Occipital lobe (tissue), 2 donors: ENCODE results near the gene AMN1. TPM values are rescaled to one million over a fixed set of nuclear protein-coding genes. Genes with fewer than 3 reads are reported as not detected.
"Not testable (repeated sequence)": the region's sequence is repeated elsewhere in the genome, so short reads cannot be mapped to it uniquely, and the experiment has no call there.

Experiments
- DNase-seq: peaks from one replicate; lab custom pipeline; 2025; lab: John Stamatoyannopoulos, UW
- total RNA-seq: library from RNA; depleted of rRNA; stranded (reverse); fragments of >200 nt; gene quantifications from one replicate; pipeline ENCODE4 v1.2.3, GENCODE V29; 2014

The AMN1 gene
- total RNA-seq: 94.1 TPM

DNA sequence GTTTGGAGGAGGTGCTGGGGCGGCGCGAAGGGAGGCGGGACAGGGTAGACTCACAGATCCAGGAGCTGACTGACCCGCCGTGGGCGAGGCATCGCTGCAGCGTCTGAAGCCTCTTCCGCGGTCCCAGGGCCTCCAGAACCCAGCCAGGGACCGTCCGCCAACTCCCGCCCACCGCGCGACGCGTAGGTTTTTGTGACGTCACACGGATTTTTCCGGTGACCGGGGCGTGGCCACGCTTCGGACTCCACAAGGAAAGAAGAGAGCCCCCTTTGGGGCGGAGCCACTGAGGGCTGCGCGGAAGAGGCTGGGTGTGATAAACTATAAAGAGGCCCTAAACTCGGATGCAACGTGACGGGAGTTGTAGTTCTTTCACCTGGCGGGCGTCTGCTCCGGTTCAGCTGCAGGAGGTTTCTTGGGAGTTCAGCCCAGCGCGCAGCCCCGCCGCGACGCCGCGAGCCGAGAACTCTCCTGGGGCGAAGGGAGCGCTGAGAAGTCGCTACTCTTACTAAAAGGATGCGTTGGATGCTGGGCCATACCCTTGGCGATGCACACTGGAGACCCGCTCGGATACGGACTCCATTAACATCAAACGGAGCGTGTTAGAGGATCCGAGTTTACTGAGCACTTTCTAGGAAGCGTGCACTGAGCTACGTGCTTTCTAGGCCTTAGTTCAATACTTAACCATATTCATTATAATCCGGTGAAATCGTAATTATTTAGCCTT, at the start of gene AMN1:
TSS of gene AMN1 (minus strand) at position 105 of the 724 bp plus-strand sequence. CDS start at position 92, 13 bp downstream.
- DNase-seq: peak; percentile 99

GRCh38 chr12:31773867-31774266, 45.0 kb upstream of the AMN1 start:
- DNase-seq: no peak

- no peak for DNase-seq
These were observed 44.5 kb upstream of the AMN1 start for GRCh38 chr12:31773223-31773750.

GRCh38 chr12:31772685-31773222, 43.9 kb upstream of the AMN1 start:
- DNase-seq: no peak

DNA sequence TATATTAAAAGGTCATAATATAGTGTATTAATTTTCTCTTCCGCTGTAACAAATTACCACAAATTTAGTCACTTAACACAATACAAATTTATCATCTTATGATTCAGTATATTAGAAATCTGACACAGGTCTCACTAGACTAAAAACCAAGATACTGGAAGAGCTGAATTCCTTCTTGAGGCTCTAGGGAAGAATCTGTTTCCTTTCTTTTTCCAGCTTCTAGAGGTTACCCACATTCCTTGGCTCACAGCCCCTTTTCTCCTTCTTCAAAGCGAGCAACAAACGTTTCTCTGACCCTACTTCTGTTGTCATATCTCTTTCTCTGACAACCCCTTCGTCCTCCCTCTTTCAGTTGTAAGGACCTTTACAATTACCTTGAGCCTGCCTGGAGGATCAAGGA, 43.4 kb upstream of the AMN1 start:
- no peak for DNase-seq

DNA sequence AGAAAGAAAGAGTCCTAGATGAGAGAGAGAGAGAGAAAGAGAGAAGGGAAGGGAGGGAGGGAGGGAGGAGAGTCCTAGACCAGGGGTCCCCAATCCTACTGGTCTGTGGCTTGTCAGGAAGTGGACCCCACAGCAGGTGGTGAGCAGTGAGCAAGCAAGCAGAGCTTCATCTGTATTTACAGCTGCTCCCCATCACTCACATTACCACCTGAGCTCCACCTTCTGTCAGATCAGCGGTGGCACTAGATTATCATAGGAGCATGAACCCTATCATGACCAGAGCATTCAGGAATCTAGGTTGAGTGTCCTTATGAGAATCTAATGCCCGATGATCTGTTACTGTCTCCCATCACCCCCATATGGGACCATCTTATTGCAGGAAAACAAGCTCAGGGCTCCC, 39.2 kb upstream of the AMN1 start:
- no peak for DNase-seq

DNA sequence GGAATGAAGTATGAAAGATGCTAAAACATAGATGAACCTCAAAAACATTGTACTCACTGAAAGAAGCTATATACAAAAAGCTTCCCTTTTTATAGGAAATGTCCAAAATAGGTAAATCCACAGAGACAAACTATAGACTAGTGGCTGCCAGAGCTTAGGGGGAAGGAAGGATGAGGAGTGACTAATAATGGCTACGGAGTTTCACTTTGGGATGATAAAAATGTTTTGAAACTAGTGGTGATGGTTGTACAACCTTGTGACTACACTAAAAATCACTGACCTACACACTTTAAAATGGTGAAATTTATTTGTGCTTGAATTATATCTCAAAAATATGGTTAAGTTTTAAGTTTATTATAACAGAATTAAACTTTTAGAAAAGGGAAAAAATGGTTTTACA, 37.1 kb upstream of the AMN1 start:
- DNase-seq: no peak

- DNase-seq: no peak
These were observed 31.0 kb upstream of the AMN1 start for GRCh38 chr12:31759632-31760459.

- not testable (repeated sequence) for DNase-seq
These were observed 29.5 kb upstream of the AMN1 start for GRCh38 chr12:31758297-31758696.

- DNase-seq: no peak
These were observed 28.2 kb upstream of the AMN1 start for GRCh38 chr12:31756977-31757420.

DNA sequence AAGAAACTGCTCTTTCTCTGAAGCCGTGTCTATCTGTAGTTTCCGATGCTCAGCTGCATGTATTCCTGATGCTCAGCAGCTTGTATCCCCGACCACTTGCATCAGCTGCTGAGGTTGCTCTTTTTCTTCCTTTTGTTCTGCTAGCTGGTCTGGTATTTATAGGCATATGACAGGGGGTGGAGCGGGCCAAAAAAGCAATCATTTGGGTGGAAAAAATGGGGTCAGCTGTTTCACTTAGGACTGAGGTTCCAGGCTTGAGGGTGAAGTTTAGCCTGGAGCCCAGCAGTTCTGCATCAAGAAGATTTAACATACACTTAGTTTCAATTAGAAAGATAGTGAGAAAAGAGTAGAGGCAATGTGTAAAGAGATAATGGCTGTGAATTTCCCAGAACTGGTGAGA, 23.6 kb upstream of the AMN1 start:
- peak; percentile 7 for DNase-seq

DNA sequence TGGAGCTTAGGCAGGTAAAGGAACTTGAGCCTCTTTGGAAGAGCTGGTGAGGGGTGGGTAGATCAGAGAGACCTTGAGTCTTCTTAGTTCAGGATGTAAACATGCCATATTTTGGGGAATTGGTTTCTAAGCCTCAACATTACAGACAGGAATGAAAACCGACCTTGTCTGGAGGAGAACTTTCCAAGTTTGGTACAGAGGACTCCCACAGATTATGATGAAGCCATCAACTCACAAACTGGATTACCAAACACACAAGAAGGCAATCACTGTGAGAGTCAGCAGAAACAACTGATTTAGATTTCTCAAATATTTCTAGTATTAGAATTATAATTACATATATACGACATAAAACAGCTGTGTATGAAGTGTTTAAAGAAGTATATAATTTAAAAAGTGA, 22.3 kb upstream of the AMN1 start:
- no peak for DNase-seq

- no peak for DNase-seq
These were observed 21.9 kb upstream of the AMN1 start for GRCh38 chr12:31750747-31751039.

DNA sequence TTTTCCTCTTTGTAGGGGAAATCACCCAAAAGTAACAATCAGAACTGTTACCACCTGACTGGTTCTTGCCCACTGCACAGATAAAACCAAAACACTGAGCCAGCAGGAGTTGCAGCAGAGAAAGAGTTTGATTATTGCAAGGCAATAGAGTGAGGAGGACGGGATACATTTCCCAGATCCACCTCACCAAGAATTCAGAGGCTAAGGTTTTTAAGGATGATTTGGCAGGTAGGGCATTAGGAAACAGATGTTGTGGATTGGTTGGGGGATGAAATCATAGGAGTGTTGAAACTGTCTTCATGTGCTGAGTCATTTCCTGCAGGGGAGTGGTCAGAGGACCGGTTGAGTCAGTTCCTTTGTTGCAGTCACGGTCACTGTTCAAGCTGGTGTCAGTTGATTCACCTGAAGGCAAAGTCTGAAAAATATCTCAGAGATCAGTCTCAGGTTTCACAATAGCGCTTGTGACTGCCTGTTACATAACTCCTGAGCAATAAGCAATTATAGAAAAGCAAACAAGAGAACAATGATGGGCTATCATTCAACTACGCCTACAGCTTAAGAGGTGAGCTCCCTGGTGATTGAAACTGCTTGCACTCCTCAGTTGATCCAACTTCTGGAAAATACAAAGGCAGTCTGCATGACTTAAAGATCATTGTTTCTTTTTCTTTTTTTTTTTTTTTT, 20.3 kb upstream of the AMN1 start:
- no peak for DNase-seq

DNA sequence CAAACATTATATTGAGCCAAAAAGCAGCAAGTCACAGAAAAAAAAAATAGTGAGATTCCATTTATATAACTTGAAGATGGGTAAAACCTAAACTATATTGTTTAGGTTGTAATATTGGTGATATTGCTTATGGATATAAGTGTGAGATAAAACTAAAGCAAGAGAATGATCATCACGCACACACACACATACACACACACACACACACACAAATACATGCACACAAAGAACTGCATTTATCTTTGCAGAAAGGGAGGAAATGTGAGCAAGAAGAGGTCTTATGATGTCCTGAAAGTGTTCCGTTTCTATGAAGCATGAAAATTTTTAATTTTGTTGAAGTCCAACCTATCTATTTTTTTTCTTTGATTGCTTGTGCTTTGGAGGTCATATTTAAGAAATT, 16.4 kb upstream of the AMN1 start:
- no peak for DNase-seq

GRCh38 chr12:31744363-31744762, 15.5 kb upstream of the AMN1 start:
- not testable (repeated sequence) for DNase-seq

DNA sequence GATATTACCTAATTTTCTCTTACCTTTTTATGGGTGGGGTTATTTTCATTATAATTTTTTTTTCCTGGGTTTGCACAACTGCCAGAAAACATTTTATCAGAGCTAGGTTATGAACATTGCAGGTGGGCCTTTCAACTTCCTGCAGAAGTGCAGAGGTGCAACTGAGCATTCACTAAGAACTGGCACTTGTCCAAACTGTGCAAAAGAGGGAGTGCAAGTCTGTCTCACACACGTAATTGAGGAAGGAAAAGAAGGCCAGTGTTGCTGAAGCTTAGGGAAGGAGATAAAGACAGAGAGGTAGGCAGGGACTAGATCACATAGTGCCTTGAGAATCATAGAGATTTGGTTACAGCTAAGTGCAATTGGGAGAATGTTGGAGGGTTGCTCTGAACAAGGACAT, 14.1 kb upstream of the AMN1 start:
- no peak for DNase-seq

DNA sequence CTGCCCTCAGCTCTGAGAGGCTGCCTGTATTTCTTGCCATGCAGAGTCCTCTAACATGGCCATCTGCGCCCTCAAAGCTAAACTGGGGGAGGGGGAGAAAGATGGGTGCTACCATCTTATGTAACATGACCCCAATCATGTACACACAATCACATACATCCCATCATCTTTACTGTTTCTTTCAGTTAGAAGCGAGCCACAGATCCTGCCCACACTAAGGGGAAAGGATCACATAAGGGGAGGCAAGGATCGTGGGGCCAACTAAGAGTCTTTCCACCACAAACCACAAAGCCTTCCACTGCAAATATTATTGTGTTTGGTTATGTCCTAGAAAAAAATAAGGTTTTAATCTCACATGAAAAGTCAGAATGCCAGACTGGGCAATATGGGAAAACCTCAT, 11.8 kb upstream of the AMN1 start:
- DNase-seq: no peak

DNA sequence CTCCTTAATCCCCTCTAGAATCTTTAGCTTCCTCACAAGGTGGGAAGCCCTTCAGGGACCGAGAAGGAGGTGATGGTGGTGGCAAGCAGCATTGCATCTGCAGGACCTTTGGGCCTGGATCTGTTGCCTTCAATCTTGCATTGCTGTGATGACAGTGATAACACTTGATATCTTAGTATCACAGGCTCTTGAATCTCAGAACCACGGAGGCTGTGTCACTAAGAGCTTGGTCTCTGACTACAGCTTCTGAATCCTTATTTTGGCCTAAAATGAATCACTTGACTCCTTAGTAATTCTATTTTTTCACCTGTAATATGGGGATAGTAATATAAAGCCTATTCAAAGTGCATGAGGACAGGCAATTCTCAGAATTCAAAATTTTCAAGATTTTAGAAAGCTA, 8.9 kb upstream of the AMN1 start:
- DNase-seq: no peak

- DNase-seq: no peak
These were observed 8.5 kb upstream of the AMN1 start for GRCh38 chr12:31737345-31737744.

- DNase-seq: no peak
These were observed 7.7 kb upstream of the AMN1 start for GRCh38 chr12:31736472-31736871.
